ENCODE results near the gene C1orf216.

- peak; percentile 92 for TF ChIP-seq CTCF (conservative IDR thresholded peaks at IDR 0.05; ENCODE audit: low read depth, low read length)
- TF ChIP-seq EZH2 (IDR thresholded peaks at IDR 0.05; ENCODE audit: borderline replicate concordance, low read depth, low read length, poor library complexity, severe bottlenecking) = no peak
Measured at GRCh38 chr1:35715568-35716002, 3.1 kb downstream of the C1orf216 start.

Data from A673 (cell line).